GM12878 (cell line): ENCODE measurements around the gene INHBE. TPM values are rescaled to one million over a fixed set of nuclear protein-coding genes. Genes with fewer than 3 reads are reported as not detected.

Experiments used
- ATAC-seq: fragments of 200-7000 bp; cut with Tn5 transposase; 3 replicates; pipeline ENCODE4 v1.9.1; 2020; ENCODE audit warnings: mild to moderate bottlenecking, moderate library complexity
- BruUV-seq: library from RNA; stranded (reverse); fragments of 400-500 nt; replicated peaks from 2 replicates; lab custom pipeline; 2021; lab: Mats Ljungman, UMichigan
- CTCF ChIA-PET: fragments of 300-600 bp; sonication (Branson Sonifier 250); formaldehyde crosslinking; extraction: SDS; loops from one replicate; lab custom pipeline; 2021; ENCODE audit warnings: inconsistent platforms; lab: Yijun Ruan, JAX
- POLR2A ChIA-PET: fragments of 350-600 bp; formaldehyde crosslinking; extraction: SDS; loops from one replicate; lab custom pipeline; 2021; ENCODE audit warnings: inconsistent platforms; lab: Charles Lee
- RAD21 ChIA-PET: fragments of 300-600 bp; sonication (Branson Sonifier 250); formaldehyde crosslinking; loops from one replicate; lab custom pipeline; 2023; ENCODE audit warnings: antibody characterized with exemption; ENCODE audit not compliant: unreplicated experiment; lab: Charles Lee
- SMC1A ChIA-PET: fragments of 300-600 bp; sonication (Branson Sonifier 250); formaldehyde crosslinking; loops from one replicate; lab custom pipeline; 2023; ENCODE audit not compliant: unreplicated experiment, uncharacterized antibody; lab: Charles Lee
- DNase-seq: peaks from one replicate; pipeline ENCODE4 v3.0.0-alpha.2; 2011; ENCODE audit warnings: low read depth, low spot score
- FAIRE-seq: peaks from 3 replicates; lab custom pipeline; 2011; peaks lifted over from hg19 to GRCh38; lab: Jason Lieb, UNC
- H2AFZ ChIP-seq: 2 replicates; pipeline ENCODE4 v1.6.0; 2011; ENCODE audit warnings: low read depth, low read length, control low read depth; ENCODE audit not compliant: control insufficient read depth
- H3K27ac ChIP-seq: 2 replicates; pipeline ENCODE4 v1.5.1; 2011; ENCODE audit warnings: control low read depth; ENCODE audit not compliant: control insufficient read depth, insufficient read depth
- H3K27me3 ChIP-seq, 2 experiments: replicated peaks in 1 of 2; 2 replicates each; pipeline versions ENCODE4 v1.6.0 to v1.6.1; 2011; ENCODE audit warnings: low read length in 1 of 2; ENCODE audit not compliant: control insufficient read depth in 2 of 2, insufficient read depth in 2 of 2
- H3K36me3 ChIP-seq, 2 experiments: 2 replicates each; pipeline ENCODE4 v1.5.1; 2011; ENCODE audit warnings: low read length in 1 of 2; ENCODE audit not compliant: control insufficient read depth in 2 of 2, insufficient read depth in 2 of 2
- H3K4me1 ChIP-seq: 2 replicates; pipeline ENCODE4 v1.6.1; 2011; ENCODE audit warnings: mild to moderate bottlenecking, low read length, moderate library complexity, mixed read lengths; ENCODE audit not compliant: control insufficient read depth, insufficient read depth
- H3K4me2 ChIP-seq: 2 replicates; pipeline ENCODE4 v1.6.0; 2011; ENCODE audit warnings: control low read depth; ENCODE audit not compliant: control insufficient read depth, insufficient read depth
- H3K4me3 ChIP-seq: fragments of 200-600 bp; sonication (generic); 2 replicates; pipeline ENCODE4 v1.5.1; 2016
- H3K79me2 ChIP-seq: 2 replicates; pipeline ENCODE4 v1.6.0; 2011; ENCODE audit warnings: low read length; ENCODE audit not compliant: control insufficient read depth, insufficient read depth
- H3K9ac ChIP-seq: 2 replicates; pipeline ENCODE4 v1.8.0; 2011; ENCODE audit warnings: low read length, control low read depth, mixed read lengths; ENCODE audit not compliant: control insufficient read depth, insufficient read depth
- H3K9me3 ChIP-seq: replicated peaks from 3 replicates; pipeline ENCODE4 v1.5.1; 2011; ENCODE audit warnings: mild to moderate bottlenecking, low read length; ENCODE audit not compliant: control insufficient read depth, insufficient read depth
- H4K20me1 ChIP-seq: 2 replicates; pipeline ENCODE4 v1.6.0; 2011; ENCODE audit not compliant: control insufficient read depth, insufficient read depth
- EGR1 ChIP-seq, 2 experiments: IDR thresholded peaks; 1 replicate in 1 of 2; 2 replicates in 1 of 2; pipeline ENCODE4 v1.6.1; 2011 to 2012; ENCODE audit warnings: low read depth in 2 of 2, low read length in 2 of 2, borderline replicate concordance in 1 of 2, mild to moderate bottlenecking in 1 of 2, moderate library complexity in 1 of 2
- IKZF1 ChIP-seq: fragments of 450-650 bp; conservative IDR thresholded peaks from 2 replicates; pipeline ENCODE4 v1.6.1; 2017; ENCODE audit warnings: antibody characterized with exemption, mild to moderate bottlenecking
- MTA2 ChIP-seq: fragments of 450-650 bp; IDR thresholded peaks from 2 replicates; pipeline ENCODE4 v1.6.1; 2016; ENCODE audit warnings: low read depth, mild to moderate bottlenecking, moderate library complexity
- NFIC ChIP-seq: IDR thresholded peaks from 2 replicates; pipeline ENCODE4 v1.6.1; 2012; ENCODE audit warnings: low read depth, mild to moderate bottlenecking, inconsistent platforms, low read length, moderate library complexity
- PML ChIP-seq: IDR thresholded peaks from 2 replicates; pipeline ENCODE4 v1.6.1; 2012; ENCODE audit warnings: low read length, inconsistent platforms
- TARDBP ChIP-seq: IDR thresholded peaks from 2 replicates; pipeline ENCODE4 v1.6.1; 2016; ENCODE audit warnings: borderline replicate concordance
- WRNIP1 ChIP-seq: IDR thresholded peaks from 2 replicates; pipeline ENCODE4 v1.6.1; 2011; ENCODE audit warnings: low read depth, low read length, improper control_type of control experiment, borderline replicate concordance
- YBX1 ChIP-seq: fragments of 450-650 bp; IDR thresholded peaks from 2 replicates; pipeline ENCODE4 v1.6.1; 2016; ENCODE audit warnings: antibody characterized with exemption
- YY1 ChIP-seq: IDR thresholded peaks from 2 replicates; pipeline ENCODE4 v1.6.1; 2011; ENCODE audit warnings: low read depth, mild to moderate bottlenecking, low read length
- ZNF217 ChIP-seq: fragments of 450-650 bp; IDR thresholded peaks from 2 replicates; pipeline ENCODE4 v1.6.1; 2017; ENCODE audit warnings: antibody characterized with exemption, mild to moderate bottlenecking
- WGBS: methylation state at CpG from one replicate; pipeline ENCODE4 v1.1.6; 2016; ENCODE audit warnings: low lambda C conversion rate; ENCODE audit not compliant: insufficient replicate concordance, insufficient coverage; ENCODE audit errors: missing lambda C conversion rate; 5-methylcytosine and 5-hydroxymethylcytosine counted together
- in situ Hi-C: fragments of 300-500 bp; cut with MboI; formaldehyde crosslinking; loops from 9 replicates; pipeline ENCODE4 v1.14.3; 2018; ENCODE audit warnings: mixed read lengths
- intact Hi-C: fragments of 100-400 bp; cut with micrococcal nuclease; formaldehyde crosslinking; loops from one replicate; pipeline ENCODE4 v1.14.2; 2022; ENCODE audit not compliant: unreplicated experiment
- polyA plus RNA-seq, 11 experiments: library from polyadenylated mRNA; depleted of rRNA in 4 of 11; unstranded in 6 of 11; stranded (reverse) in 5 of 11; fragments of >200 nt; fragmentation: Nextera tagmentation in 4 of 11; fragmentation: Illumina TruSeq in 1 of 11; extraction: Ambion mirVana in 4 of 11; extraction: Trizol in 1 of 11; gene quantifications; 1 replicate in 1 of 11; 2 replicates in 10 of 11; pipeline versions ENCODE4 v1.2.1 to v1.2.3, GENCODE V29; 2011 to 2016; ENCODE audit warnings: inconsistent platforms in 2 of 11, missing spikeins in 2 of 11, low read depth in 1 of 11
- total RNA-seq, 4 experiments: library from RNA; depleted of rRNA in 3 of 4; stranded (reverse); fragments of >200 nt in 3 of 4; fragmentation: Illumina TruSeq in 1 of 4; extraction: Trizol in 1 of 4; gene quantifications; 2 replicates each; pipeline versions ENCODE4 v1.2.1 to v1.2.3, GENCODE V29; 2013 to 2021
- TF ChIP-seq, protein P1 (sequence below): fragments of 450-650 bp; IDR thresholded peaks from 2 replicates; pipeline ENCODE4 v1.6.1; 2017; ENCODE audit warnings: mild to moderate bottlenecking, low read depth, inconsistent platforms; ENCODE audit not compliant: poor library complexity, severe bottlenecking
- TF ChIP-seq, protein P2 (sequence below): IDR thresholded peaks from 2 replicates; pipeline ENCODE4 v1.6.1; 2012; ENCODE audit warnings: low read depth, low read length, improper control_type of control experiment

Gene INHBE
- total and polyA plus RNA-seq, 10 of the 15 experiments (the other 5 are each of a cell fraction or from before 2014, with no cell fraction given): 0.09 to 2.5 (median 0.37) TPM

DNA sequence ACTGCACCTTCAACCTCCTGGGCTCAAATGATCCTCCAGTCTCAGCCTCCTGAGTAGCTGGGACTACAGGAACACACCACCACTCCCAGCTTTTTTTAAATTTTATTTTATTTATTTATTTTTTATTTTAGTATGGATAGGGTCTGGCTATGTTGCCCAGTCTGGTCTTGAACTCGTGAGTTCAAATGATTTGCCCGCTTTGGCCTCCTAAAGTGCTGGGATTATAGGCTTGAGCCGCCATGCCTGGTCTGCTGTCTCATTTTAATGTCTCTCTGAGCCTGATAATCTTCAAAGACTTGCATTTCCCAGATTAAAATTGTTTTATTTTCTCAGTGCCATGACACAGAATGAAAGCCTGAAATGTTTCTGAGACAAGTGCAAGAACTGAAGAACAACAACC is 21.7 kb upstream of the INHBE start:
- TF ChIP-seq MTA2: no peak
- no peak for TF ChIP-seq IKZF1
- no peak for TF ChIP-seq PML
- TF ChIP-seq YBX1: no peak
- no peak for TF ChIP-seq ZNF217
- TF ChIP-seq, protein P1, sequence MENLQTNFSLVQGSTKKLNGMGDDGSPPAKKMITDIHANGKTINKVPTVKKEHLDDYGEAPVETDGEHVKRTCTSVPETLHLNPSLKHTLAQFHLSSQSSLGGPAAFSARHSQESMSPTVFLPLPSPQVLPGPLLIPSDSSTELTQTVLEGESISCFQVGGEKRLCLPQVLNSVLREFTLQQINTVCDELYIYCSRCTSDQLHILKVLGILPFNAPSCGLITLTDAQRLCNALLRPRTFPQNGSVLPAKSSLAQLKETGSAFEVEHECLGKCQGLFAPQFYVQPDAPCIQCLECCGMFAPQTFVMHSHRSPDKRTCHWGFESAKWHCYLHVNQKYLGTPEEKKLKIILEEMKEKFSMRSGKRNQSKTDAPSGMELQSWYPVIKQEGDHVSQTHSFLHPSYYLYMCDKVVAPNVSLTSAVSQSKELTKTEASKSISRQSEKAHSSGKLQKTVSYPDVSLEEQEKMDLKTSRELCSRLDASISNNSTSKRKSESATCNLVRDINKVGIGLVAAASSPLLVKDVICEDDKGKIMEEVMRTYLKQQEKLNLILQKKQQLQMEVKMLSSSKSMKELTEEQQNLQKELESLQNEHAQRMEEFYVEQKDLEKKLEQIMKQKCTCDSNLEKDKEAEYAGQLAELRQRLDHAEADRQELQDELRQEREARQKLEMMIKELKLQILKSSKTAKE: no peak
- TF ChIP-seq, protein P2, sequence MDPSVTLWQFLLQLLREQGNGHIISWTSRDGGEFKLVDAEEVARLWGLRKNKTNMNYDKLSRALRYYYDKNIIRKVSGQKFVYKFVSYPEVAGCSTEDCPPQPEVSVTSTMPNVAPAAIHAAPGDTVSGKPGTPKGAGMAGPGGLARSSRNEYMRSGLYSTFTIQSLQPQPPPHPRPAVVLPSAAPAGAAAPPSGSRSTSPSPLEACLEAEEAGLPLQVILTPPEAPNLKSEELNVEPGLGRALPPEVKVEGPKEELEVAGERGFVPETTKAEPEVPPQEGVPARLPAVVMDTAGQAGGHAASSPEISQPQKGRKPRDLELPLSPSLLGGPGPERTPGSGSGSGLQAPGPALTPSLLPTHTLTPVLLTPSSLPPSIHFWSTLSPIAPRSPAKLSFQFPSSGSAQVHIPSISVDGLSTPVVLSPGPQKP: no peak
- no peak for TF ChIP-seq EGR1 (IDR thresholded peaks at IDR 0.05; ENCODE audit: borderline replicate concordance in 1 of 2, low read depth in 2 of 2, low read length in 2 of 2)
- TF ChIP-seq NFIC: no peak
- no peak for TF ChIP-seq WRNIP1
- TF ChIP-seq TARDBP: no peak
- no peak for TF ChIP-seq YY1
- TF ChIP-seq, all 136 proteins: peak for 0
- no peaks in the 10 kb centered on the region for H3K9me3 ChIP-seq
- H3K36me3 ChIP-seq: no peaks in the 10 kb centered on the region
- WGBS: 67% methylated on average over 3 of the region's 3 CpGs
- ATAC-seq (no peak), FAIRE-seq (no peak), DNase-seq (no peak)
- no TSS peak for BruUV-seq
- H3K4me1 ChIP-seq: peaks cover 5% of the 10 kb centered on the region; the same call in 1 of the 2 replicates
- no peak overlapping the region for H3K9ac ChIP-seq
- no peaks in the 10 kb centered on the region for H4K20me1 ChIP-seq
- SMC1A ChIA-PET: interaction anchor here (0.9 to 3.5 kb wide), 3 partner anchors 20 to 125 kb away, joined by 4 to 24 read pairs (median 14); partner anchors contain the start of gene INHBE
- POLR2A ChIA-PET: interaction anchor here (1.6 to 3.9 kb wide), 2 partner anchors 19 to 21 kb away, joined by 4 to 26 read pairs; partner anchors contain the start of gene INHBE
- in situ Hi-C loops: no loop called here
- intact Hi-C loops: no loop called here
- CTCF ChIA-PET: interaction anchor here (0.8 to 3.3 kb wide), 4 partner anchors 19 to 190 kb away, joined by 3 to 34 read pairs (median 12); partner anchors contain the start of gene INHBE
- H3K79me2 ChIP-seq: peaks cover 20% of the 10 kb centered on the region
- H3K27me3 ChIP-seq: no peaks in the 10 kb centered on the region
- RAD21 ChIA-PET: interaction anchor here (0.8 to 4.6 kb wide), 4 partner anchors 20 to 126 kb away, joined by 3 to 31 read pairs (median 4); no protein-coding TSS in a partner anchor
- no peak overlapping the region for H3K4me2 ChIP-seq
- no peak overlapping the region for H3K4me3 ChIP-seq
- H3K27ac ChIP-seq: no peak overlapping the region
- no peak overlapping the region for H2AFZ ChIP-seq
